Lower leg skin (tissue), 3 donors: Measurements from ENCODE around the gene KIF18A.

Source experiments
- CTCF ChIP-seq, 3 donors: fragments of 450-650 bp; IDR thresholded peaks; one replicate each; pipeline ENCODE4 v1.5.1; 2016; ENCODE audit warnings: antibody characterized with exemption in 3 of 3, mild to moderate bottlenecking in 3 of 3, moderate library complexity in 2 of 3
- POLR2A ChIP-seq, 2 donors: fragments of 450-650 bp; IDR thresholded peaks; one replicate each; pipeline ENCODE4 v1.6.1; 2016 to 2017; ENCODE audit warnings: antibody characterized with exemption in 2 of 2, mild to moderate bottlenecking in 1 of 2, moderate library complexity in 1 of 2

- TF ChIP-seq CTCF (IDR thresholded peaks at IDR 0.05), result no peak
- TF ChIP-seq POLR2A (IDR thresholded peaks at IDR 0.05), result no peak
These were observed 59.1 kb downstream of the KIF18A start for GRCh38 chr11:28048812-28049211.
